ENCODE results near the gene TSPEAR. TPM values are rescaled to one million over a fixed set of nuclear protein-coding genes. Genes with fewer than 3 reads are reported as not detected.
"Not testable (repeated sequence)": the region's sequence is repeated elsewhere in the genome, so short reads cannot be mapped to it uniquely, and the experiment has no call there.

The TSPEAR gene
- total and polyA plus RNA-seq, 7 experiments from 2014 or later, result 0.07 TPM; not detected in 6

GRCh38 chr21:44671911-44672310, 39.5 kb downstream of the TSPEAR start:
- H3K4me1 Mint-ChIP-seq, result peaks cover 0 to 5% (median 0%) of the 10 kb centered on the region in 7 donors
- ATAC-seq (no peak), DNase-seq (no peak)
- CTCF ChIA-PET, result no interaction called here
- H3K9me3 Mint-ChIP-seq, result peaks cover 9 to 72% (median 41%) of the 10 kb centered on the region in 11 donors
- H3K27me3 ChIP-seq (ENCODE audit: control insufficient read depth in 2 of 2, insufficient read depth in 2 of 2, low read length in 2 of 2), result no peaks in the 10 kb centered on the region
- no peak overlapping the region for H3K27ac ChIP-seq (ENCODE audit: low read depth, low read length)
- H3K4me1 ChIP-seq (ENCODE audit: control insufficient read depth in 2 of 2, insufficient read depth in 2 of 2, low read length in 2 of 2), result no peaks in the 10 kb centered on the region
- H3K4me3 ChIP-seq (ENCODE audit: low read length), result no peak overlapping the region
- peaks cover 0 to 33% (median 20%) of the 10 kb centered on the region in 5 donors for H3K36me3 Mint-ChIP-seq
- H3K9me3 ChIP-seq (ENCODE audit: control insufficient read depth in 2 of 3, low read length in 3 of 3), result peaks cover 0 to 21% (median 0%) of the 10 kb centered on the region in 3 experiments
- H3K27me3 Mint-ChIP-seq, result peaks cover 0 to 37% (median 3%) of the 10 kb centered on the region in 5 donors
- H3K4me3 Mint-ChIP-seq, result no peak overlapping the region
- no peaks in the 10 kb centered on the region for H3K36me3 ChIP-seq (ENCODE audit: control insufficient read depth in 2 of 3, insufficient read depth in 3 of 3, low read length in 3 of 3)
- no peak overlapping the region for H3K27ac Mint-ChIP-seq
- intact Hi-C loops (cut with micrococcal nuclease), result loop anchor here in 1 of 2 donors (5.0 kb wide), 1 partner anchor 40 kb away; no protein-coding TSS in a partner anchor
- POLR2A ChIA-PET, result no interaction called here

- Mint-ChIP-seq H3K4me1 (peaks cover 0 to 6% (median 0%) of the 10 kb centered on the region in 7 donors), H3K27ac (no peak overlapping the region), H3K36me3 (peaks cover 0 to 27% (median 20%) of the 10 kb centered on the region in 5 donors), H3K4me3 (no peak overlapping the region), H3K27me3 (peaks cover 0 to 35% (median 3%) of the 10 kb centered on the region in 5 donors), H3K9me3 (peaks cover 9 to 65% (median 41%) of the 10 kb centered on the region in 11 donors)
- POLR2A ChIA-PET, result no interaction called here
- ATAC-seq (no peak), DNase-seq (no peak)
- intact Hi-C loops (cut with micrococcal nuclease), result loop anchor here in 1 of 2 donors (5.0 kb wide), 1 partner anchor 39 kb away; no protein-coding TSS in a partner anchor
- Histone ChIP-seq H3K36me3 (ENCODE audit: control insufficient read depth in 2 of 3, insufficient read depth in 3 of 3, low read length in 3 of 3) (no peaks in the 10 kb centered on the region), H3K4me1 (ENCODE audit: control insufficient read depth in 2 of 2, insufficient read depth in 2 of 2, low read length in 2 of 2) (no peaks in the 10 kb centered on the region), H3K9me3 (ENCODE audit: control insufficient read depth in 2 of 3, low read length in 3 of 3) (peaks cover 0 to 21% (median 0%) of the 10 kb centered on the region in 3 experiments), H3K4me3 (ENCODE audit: low read length) (no peak overlapping the region), H3K27me3 (ENCODE audit: control insufficient read depth in 2 of 2, insufficient read depth in 2 of 2, low read length in 2 of 2) (no peaks in the 10 kb centered on the region), H3K27ac (ENCODE audit: low read depth, low read length) (no peak overlapping the region)
- CTCF ChIA-PET, result no interaction called here
These were observed 40.5 kb downstream of the TSPEAR start for GRCh38 chr21:44670642-44671432.

- peaks cover 0 to 41% (median 3%) of the 10 kb centered on the region in 5 donors for H3K27me3 Mint-ChIP-seq
- H3K36me3 Mint-ChIP-seq, result peaks cover 0 to 16% (median 8%) of the 10 kb centered on the region in 5 donors
- no peak for ATAC-seq
- H3K27ac Mint-ChIP-seq, result no peak overlapping the region
- DNase-seq, result no peak
- peaks cover 0 to 7% (median 0%) of the 10 kb centered on the region in 7 donors for H3K4me1 Mint-ChIP-seq
- Histone ChIP-seq H3K27ac (ENCODE audit: low read depth, low read length) (no peak overlapping the region), H3K27me3 (ENCODE audit: control insufficient read depth in 2 of 2, insufficient read depth in 2 of 2, low read length in 2 of 2) (no peaks in the 10 kb centered on the region), H3K36me3 (ENCODE audit: control insufficient read depth in 2 of 3, insufficient read depth in 3 of 3, low read length in 3 of 3) (no peaks in the 10 kb centered on the region), H3K4me1 (ENCODE audit: control insufficient read depth in 2 of 2, insufficient read depth in 2 of 2, low read length in 2 of 2) (no peaks in the 10 kb centered on the region), H3K9me3 (ENCODE audit: control insufficient read depth in 2 of 3, low read length in 3 of 3) (peaks cover 0 to 18% (median under 1%) of the 10 kb centered on the region in 3 experiments), H3K4me3 (ENCODE audit: low read length) (no peak overlapping the region)
- intact Hi-C loops (cut with micrococcal nuclease), result no loop called here
- no peak overlapping the region for H3K4me3 Mint-ChIP-seq
- CTCF ChIA-PET, result no interaction called here
- H3K9me3 Mint-ChIP-seq, result peaks cover 8 to 53% (median 26%) of the 10 kb centered on the region in 11 donors
- POLR2A ChIA-PET, result interaction anchor here (2.6 kb wide), 1 partner anchor 13 kb away, joined by 6 read pairs; the partner anchor contains the start of gene KRTAP12-4
These were observed 43.8 kb downstream of the TSPEAR start for GRCh38 chr21:44667612-44668011.

GRCh38 chr21:44666401-44667320, 44.7 kb downstream of the TSPEAR start, which contains the start of gene KRTAP12-2:
KRTAP12-2 (minus strand) TSS chr21:44666927; CDS start chr21:44666886, 41 bp downstream.
- H3K27me3 Mint-ChIP-seq, result peaks cover 0 to 48% (median 3%) of the 10 kb centered on the region in 5 donors

GRCh38 chr21:44664691-44665090, 46.7 kb downstream of the TSPEAR start:
- ChIA-PET POLR2A (no interaction called here), CTCF (no interaction called here)
- Histone ChIP-seq H3K27ac (ENCODE audit: low read depth, low read length) (no peak overlapping the region), H3K4me1 (ENCODE audit: control insufficient read depth in 2 of 2, insufficient read depth in 2 of 2, low read length in 2 of 2) (peaks cover 2 to 3% of the 10 kb centered on the region in 2 donors), H3K36me3 (ENCODE audit: control insufficient read depth in 2 of 3, insufficient read depth in 3 of 3, low read length in 3 of 3) (no peaks in the 10 kb centered on the region), H3K27me3 (ENCODE audit: control insufficient read depth in 2 of 2, insufficient read depth in 2 of 2, low read length in 2 of 2) (no peaks in the 10 kb centered on the region), H3K9me3 (ENCODE audit: control insufficient read depth in 2 of 3, low read length in 3 of 3) (peaks cover 0 to 4% (median 4%) of the 10 kb centered on the region in 3 experiments), H3K4me3 (ENCODE audit: low read length) (no peak overlapping the region)
- H3K27ac Mint-ChIP-seq, result no peak overlapping the region
- peaks cover 3 to 22% (median 8%) of the 10 kb centered on the region in 7 donors for H3K4me1 Mint-ChIP-seq
- H3K4me3 Mint-ChIP-seq, result no peak overlapping the region
- intact Hi-C loops (cut with micrococcal nuclease), result no loop called here
- no peak for DNase-seq
- H3K36me3 Mint-ChIP-seq, result peaks cover 7 to 19% (median 16%) of the 10 kb centered on the region in 5 donors
- H3K27me3 Mint-ChIP-seq, result peaks cover 0 to 50% (median 3%) of the 10 kb centered on the region in 5 donors
- peaks cover 8 to 60% (median 24%) of the 10 kb centered on the region in 11 donors for H3K9me3 Mint-ChIP-seq
- ATAC-seq, result no peak

More at GRCh38 chr21:44666401-44667320, 44.7 kb downstream of the TSPEAR start, which contains the start of gene KRTAP12-2:
- ATAC-seq (no peak), DNase-seq (no peak)
- CTCF ChIA-PET, result interaction anchor here (0.7 kb wide), 2 partner anchors 12 to 287 kb away, joined by 3 to 4 read pairs; no protein-coding TSS in a partner anchor
- Histone ChIP-seq H3K9me3 (ENCODE audit: control insufficient read depth in 2 of 3, low read length in 3 of 3) (peaks cover 0 to 10% (median 4%) of the 10 kb centered on the region in 3 experiments), H3K4me3 (ENCODE audit: low read length) (no peak within 1 kb of the TSS), H3K27ac (ENCODE audit: low read depth, low read length) (no peak within 1 kb of the TSS), H3K36me3 (ENCODE audit: control insufficient read depth in 2 of 3, insufficient read depth in 3 of 3, low read length in 3 of 3) (no peaks in the 10 kb centered on the region), H3K27me3 (ENCODE audit: control insufficient read depth in 2 of 2, insufficient read depth in 2 of 2, low read length in 2 of 2) (no peaks in the 10 kb centered on the region), H3K4me1 (ENCODE audit: control insufficient read depth in 2 of 2, insufficient read depth in 2 of 2, low read length in 2 of 2) (no peaks in the 10 kb centered on the region)
- Mint-ChIP-seq H3K27ac (peak within 1 kb of the TSS in 2 of 9 donors; percentile 8 to 32), H3K4me1 (peaks cover 0 to 8% (median 0%) of the 10 kb centered on the region in 7 donors), H3K36me3 (peaks cover 4 to 16% (median 11%) of the 10 kb centered on the region in 5 donors), H3K4me3 (no peak within 1 kb of the TSS), H3K9me3 (peaks cover 9 to 54% (median 27%) of the 10 kb centered on the region in 11 donors)
- intact Hi-C loops (cut with micrococcal nuclease), result no loop called here
- POLR2A ChIA-PET, result interaction anchor here (2.6 kb wide), 1 partner anchor 12 kb away, joined by 6 read pairs; the partner anchor contains the start of gene KRTAP12-4

- ATAC-seq; intact Hi-C loops (cut with micrococcal nuclease); DNase-seq; H3K36me3 ChIP-seq (ENCODE audit: control insufficient read depth in 2 of 3, insufficient read depth in 3 of 3, low read length in 3 of 3); H3K4me3 ChIP-seq (ENCODE audit: low read length); H3K27me3 ChIP-seq (ENCODE audit: control insufficient read depth in 2 of 2, insufficient read depth in 2 of 2, low read length in 2 of 2); CTCF ChIA-PET; H3K9me3 ChIP-seq (ENCODE audit: control insufficient read depth in 2 of 3, low read length in 3 of 3); H3K27ac ChIP-seq (ENCODE audit: low read depth, low read length); H3K4me3 Mint-ChIP-seq: not testable (repeated sequence)
- Mint-ChIP-seq H3K36me3 (peaks cover 4 to 44% (median 19%) of the 10 kb centered on the region in 5 donors), H3K4me1 (peaks cover 34 to 53% (median 39%) of the 10 kb centered on the region in 7 donors), H3K27me3 (peaks cover 0 to 32% (median 0%) of the 10 kb centered on the region in 5 donors), H3K27ac (peak overlapping the region in 4 of 9 donors; percentile 28 to 75 (median 58)), H3K9me3 (peaks cover 8 to 69% (median 33%) of the 10 kb centered on the region in 11 donors)
- H3K4me1 ChIP-seq (ENCODE audit: control insufficient read depth in 2 of 2, insufficient read depth in 2 of 2, low read length in 2 of 2), result peaks cover 32 to 33% of the 10 kb centered on the region in 2 donors
- POLR2A ChIA-PET, result interaction anchor here (1.1 kb wide), 1 partner anchor 20 kb away, joined by 3 read pairs; the partner anchor contains the start of gene KRTAP12-1
These were observed 49.8 kb downstream of the TSPEAR start for GRCh38 chr21:44661567-44661966.
